NT2/D1 (cell line): ENCODE results near the gene CGGBP1.

Experiments used
- SUZ12 ChIP-seq: IDR thresholded peaks from 2 replicates; pipeline ENCODE4 v1.6.1; 2011; ENCODE audit not compliant: insufficient read length, insufficient read depth; ENCODE audit errors: extremely low read depth
- YY1 ChIP-seq: IDR thresholded peaks from 2 replicates; pipeline ENCODE4 v1.6.1; 2011; ENCODE audit not compliant: insufficient read length, insufficient read depth
- ZNF274 ChIP-seq: IDR thresholded peaks from 2 replicates; pipeline ENCODE4 v1.6.1; 2011; ENCODE audit warnings: mild to moderate bottlenecking, low read depth, low read length

DNA sequence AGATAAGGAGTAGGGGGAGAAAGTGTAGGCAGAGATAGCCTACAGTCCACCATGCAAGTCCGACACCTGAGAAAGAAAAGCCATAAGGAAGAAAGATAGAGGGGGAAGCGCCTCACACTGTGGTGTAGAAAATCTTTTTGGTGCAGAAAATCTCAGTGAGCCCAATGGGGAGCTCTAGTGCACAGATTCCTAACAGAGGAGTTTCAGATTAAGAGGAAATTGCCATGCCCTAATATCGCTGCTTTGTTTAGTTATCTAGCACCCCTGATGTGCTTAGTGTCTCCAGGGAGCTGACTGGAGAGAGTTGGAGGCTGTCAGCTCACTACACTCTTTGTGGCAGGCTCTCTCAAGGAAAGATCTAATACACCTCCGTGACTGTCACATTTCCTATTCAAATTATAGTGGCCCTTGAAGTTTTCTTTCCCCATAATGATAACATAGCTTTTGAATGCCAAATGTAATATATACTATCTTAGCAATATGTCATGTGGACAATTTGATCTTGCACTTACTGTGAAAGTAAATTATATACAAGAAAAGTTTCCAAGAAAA lies 33.7 kb downstream of the CGGBP1 start:
- no peak for TF ChIP-seq YY1
- no peak for TF ChIP-seq ZNF274
- no peak for TF ChIP-seq SUZ12
